Stimulated activated CD8-positive, alpha-beta memory T cell treated with anti-CD3 and anti-CD28 coated beads, Interleukin-4, amount 100 ng/mL, for 24 hours (primary cell): Measurements from ENCODE around the gene MUC5AC.

ENCODE experiments used
- DNase-seq: peaks from one replicate; pipeline ENCODE4 v3.0.0-alpha.2; 2020; ENCODE audit warnings: low read depth

The MUC5AC gene

DNA sequence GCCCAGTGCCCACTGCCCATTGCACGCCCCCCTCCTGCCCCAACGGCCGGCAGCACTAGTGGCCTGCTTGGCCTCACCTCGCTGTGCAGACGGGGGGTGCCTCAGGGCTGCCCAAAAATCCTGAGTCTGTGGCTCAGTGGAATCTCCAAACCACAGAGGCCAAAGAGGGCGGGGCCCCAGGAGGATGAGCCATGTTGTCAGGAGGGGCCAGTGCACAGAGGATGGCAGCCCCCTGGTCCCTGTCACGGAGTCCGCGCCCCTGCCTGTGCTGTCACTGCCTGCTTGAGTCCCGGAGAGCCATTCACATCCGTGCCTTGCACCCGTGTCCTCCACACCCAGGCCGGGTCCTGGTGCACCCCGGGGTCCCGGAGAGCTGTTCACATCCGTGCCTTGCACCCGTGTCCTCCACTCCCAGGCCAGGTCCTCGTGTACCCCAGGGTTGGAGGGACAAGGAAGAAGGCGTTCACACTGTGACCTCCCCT is 36.4 kb upstream of the MUC5AC start:
- DNase-seq, result no peak

DNA sequence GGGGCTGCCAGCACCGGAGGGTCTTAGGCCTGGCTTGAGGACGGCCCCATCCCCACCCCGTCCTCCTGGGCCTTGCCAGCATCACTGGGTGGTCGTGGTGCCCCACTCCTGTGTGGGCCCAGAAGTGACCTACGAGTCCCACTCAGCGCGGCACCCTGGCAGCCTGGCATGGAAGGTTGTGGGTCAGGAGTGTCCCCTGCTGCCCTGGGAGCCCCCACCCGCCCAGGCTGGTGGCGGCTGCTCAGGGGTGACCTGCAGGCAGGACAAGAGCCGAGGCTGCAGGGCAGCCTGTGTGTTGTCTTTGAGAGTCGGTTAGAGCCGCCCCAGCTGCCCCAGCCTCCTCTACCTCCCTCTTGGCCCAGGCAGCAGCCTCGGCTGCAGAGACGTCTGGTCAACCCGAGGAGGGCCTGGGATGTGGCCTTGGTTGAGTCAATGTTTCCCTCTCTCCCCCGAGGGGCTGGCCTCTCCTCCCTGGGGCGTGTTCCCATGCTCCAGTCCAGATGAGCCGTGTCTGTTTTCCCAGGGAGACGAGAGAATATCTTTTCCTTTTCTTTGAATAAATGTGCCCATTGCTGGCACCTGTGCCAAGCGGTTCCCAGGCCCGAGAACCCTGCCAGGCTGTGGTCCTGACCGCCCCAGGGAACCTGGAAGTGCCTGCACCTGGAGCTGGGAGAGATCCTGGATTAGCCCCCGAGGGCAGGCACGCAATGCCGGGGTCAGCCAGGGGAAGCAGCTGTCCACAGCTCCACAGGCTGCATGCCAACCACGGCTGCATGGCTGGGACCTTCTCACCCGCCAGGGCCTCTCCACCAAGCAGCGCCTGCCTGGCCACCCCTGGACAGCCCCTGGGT is 35.7 kb upstream of the MUC5AC start:
- no peak for DNase-seq

DNA sequence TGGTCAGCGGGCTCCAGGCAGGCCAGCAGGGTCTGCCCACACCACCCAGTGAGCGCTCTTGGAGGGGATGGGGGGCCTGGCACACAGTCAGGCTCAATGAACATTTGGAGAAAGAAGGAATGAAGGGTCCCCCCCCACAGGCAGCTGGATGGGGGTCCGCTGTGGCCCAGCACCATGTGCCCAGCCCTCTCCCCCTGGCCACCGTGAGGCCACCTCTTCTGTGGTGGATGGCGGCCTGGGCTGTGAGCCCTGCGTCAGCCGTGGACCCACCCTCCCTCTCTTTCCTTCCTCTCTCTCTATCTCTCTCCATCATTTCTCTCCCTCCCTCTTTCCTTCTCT is 35.1 kb upstream of the MUC5AC start:
- DNase-seq, result no peak

DNA sequence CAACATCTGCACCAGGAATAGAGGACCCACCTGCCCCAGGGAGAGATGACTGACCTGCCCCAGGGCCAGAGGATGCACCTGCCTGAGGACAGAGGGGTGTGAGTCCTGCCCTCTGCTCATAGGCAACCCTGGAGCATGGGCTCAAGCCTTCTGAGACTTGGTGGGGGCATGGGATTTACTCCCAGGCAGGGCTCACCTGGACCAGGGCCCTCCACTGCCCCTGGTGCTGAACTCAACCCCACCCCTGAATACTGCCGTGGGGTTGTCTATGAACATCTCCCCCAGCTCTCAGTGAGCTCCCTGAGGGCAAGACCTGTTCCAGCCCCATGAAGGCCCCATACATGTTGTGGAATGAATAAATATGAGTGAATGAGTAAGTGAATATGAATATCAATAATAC is 33.8 kb upstream of the MUC5AC start:
- no peak for DNase-seq

DNA sequence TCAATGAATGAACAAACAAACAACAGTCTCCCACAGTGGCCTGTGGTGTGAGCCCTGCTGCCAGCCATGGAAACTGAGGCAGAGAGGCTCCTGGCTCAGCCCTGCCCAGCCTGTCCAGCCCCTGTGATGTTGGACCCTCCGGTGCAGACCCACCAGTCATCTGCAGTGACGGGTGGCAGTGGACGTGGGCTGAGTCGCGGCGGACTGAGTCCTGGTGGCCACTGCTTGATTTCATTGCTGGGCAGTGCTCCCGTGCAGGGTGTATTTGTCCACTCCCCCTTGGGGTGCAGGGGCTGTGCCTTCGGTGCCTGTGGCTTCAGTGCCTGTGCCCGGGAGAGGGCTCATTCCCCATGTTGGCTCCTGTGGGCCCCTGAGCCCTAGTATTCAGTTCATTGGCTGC is 31.9 kb upstream of the MUC5AC start:
- DNase-seq, result no peak

DNA sequence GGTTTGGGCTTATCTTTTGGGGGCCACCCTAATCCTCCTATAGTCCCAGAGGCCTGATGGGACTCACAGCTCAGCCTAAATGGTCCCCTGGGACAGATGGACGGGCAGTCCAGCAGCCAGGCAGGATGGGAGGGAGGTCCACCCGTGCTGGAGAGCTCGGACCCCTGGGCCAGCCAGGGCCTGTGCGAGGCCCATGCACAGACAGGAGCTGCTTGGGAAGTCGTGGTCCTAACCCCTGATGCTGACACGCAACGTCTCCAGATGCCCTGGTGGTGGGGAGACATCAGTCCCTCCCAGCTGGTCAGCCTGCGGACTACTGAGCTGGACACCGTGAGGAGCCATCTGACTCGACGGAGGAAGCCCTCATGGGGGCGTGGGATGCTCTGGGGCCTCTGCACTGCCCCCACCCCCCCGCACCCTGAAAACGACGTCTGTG is 31.2 kb upstream of the MUC5AC start:
- DNase-seq, result no peak

DNA sequence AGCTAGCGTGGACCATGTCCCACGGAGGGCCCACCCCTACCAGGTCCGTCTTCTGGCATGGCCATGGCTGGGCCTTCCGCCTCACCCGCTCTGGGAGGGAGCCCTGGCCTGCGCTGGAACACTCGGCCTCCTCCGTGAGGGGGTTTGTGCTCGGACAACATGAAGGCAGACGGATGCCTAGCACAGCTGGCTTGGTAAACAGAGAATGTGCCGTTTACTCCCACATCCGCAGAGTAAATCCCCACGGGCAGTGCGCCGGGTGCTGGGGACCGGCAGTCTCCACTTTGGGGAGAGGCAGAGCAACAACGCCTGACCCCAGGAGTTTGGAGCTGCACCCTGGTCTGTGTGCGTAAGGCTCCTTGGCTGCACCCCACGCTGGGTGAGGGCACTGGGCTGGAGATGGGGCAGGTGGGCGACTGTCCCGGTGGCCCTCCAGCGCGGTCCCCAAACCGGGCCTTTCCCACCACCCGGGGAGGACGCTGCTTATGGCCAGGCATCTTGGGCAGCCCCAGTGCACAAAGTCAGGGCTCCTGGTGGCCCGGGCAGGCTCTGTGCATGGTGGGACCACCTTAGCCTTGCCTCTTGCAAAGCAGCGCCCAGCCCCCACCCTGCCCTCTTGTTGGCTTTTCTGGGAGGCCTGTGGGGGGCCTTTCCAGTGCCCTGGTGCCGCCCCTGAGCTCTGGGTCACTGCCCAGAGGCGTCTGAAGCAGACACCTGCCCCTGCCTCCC is 30.7 kb upstream of the MUC5AC start:
- DNase-seq, result no peak

DNA sequence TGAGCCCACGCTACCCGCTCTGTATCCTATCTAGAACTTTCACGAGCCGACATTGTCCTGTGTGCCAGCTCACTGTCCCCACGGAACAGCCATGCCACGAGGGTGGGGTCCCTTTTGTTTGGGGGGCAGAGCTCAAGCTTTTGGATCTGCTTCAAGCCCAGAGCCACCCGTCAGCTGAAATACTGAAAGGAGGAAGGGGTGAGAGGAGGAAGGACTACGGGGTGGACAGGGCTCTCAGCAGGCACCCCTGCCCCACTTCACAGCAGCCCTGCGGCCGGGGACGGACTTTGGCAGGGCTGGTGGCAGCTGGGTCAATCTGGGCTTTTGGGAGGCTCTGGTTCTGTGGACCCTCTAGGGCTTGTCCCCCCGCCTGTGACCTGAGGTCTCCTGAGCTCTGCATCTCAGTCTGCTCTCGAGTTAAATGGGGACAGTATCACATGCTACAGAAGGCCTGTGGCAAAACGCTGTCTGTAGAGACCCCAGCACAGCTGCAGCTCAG is 30.0 kb upstream of the MUC5AC start:
- no peak for DNase-seq

DNA sequence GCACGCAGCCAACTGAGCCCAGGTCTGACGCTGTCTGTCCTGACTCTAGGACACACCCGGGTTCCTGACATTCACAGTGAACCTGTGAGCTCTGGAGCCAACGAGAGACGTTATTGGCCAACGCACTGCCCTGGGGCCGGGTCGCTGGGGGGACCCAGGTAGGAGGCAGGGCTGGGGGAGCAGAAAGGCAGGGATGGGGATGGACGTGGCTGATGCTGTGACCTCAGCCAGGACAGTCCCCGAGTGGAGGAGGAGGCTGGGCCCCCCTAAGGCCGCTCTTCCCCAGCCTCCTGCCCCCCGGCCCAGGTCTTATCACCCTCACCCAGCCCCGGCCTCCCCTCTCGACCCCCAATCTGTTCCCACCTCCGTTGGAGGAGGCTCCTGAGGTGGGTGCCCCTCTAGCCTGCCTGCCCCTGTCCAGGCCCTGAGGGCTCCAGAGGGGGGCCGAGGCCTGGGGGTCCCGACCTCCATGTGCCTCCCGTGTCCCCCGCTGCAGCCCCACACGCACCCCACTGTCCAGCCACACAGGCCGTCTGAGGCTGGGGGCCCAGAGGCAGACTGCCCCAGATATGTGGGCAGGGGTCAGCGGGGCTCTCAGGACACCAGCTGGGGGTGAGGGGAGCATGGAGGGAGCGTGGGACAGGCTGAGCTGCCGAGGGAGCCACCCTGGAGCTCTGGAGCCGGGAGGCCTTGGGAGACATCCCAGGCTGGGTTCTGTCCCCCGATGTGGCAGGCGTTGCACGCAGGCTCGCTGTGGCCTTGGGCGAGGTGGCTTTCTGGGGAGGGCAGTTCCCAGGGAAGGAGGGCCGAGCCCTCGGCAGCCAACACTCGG is 29.2 kb upstream of the MUC5AC start:
- no peak for DNase-seq

DNA sequence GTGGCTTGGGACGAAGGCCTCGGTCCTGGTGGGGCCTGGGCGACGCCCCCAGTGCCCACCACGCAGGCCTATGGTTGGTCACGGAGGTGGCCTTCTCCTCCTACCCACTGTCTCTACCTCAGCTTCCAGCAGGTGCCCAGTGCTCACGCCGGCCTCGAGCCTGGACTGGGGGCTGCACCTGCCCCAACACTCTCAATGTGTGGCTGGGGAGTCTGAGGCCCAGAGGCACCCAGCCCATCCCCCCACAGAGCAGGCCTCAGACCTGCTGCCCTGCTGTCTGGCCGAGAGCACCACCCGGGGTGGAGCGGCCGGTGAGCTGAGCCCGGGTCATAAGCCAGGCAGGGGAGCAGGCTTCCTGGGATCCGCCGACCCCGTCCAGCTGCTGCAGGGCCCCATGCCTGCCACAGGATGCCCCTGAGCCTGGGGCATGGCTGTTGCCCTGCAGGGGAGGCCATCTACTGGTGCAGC is 28.6 kb upstream of the MUC5AC start:
- DNase-seq, result no peak

DNA sequence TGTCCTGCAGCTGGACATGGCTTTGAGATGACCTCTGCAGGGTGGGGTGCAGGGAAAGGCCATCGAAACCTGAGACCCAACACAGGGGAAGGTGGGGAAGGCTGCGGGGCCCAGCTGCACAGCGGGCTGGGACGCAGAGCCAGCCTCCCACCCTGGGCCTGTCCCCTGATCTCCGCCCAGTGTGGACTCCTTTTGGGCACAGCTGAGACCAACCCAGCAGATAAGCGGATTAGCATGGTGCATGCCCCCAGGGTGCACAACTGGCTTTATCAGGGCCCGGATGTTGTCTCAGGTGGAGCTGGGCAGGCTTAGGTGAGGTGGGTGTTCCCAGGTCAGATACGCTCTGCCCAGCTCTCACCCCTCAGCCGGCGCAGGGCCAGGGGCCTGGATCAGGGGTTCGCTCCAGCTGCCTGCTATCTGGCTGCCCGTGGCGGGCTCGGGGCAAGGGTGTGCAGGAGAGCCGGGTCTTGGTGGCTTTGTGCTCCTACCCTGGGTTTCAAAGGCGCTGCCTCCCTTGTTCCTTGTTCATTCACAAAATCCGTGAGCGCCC is 28.1 kb upstream of the MUC5AC start:
- DNase-seq, result no peak

DNA sequence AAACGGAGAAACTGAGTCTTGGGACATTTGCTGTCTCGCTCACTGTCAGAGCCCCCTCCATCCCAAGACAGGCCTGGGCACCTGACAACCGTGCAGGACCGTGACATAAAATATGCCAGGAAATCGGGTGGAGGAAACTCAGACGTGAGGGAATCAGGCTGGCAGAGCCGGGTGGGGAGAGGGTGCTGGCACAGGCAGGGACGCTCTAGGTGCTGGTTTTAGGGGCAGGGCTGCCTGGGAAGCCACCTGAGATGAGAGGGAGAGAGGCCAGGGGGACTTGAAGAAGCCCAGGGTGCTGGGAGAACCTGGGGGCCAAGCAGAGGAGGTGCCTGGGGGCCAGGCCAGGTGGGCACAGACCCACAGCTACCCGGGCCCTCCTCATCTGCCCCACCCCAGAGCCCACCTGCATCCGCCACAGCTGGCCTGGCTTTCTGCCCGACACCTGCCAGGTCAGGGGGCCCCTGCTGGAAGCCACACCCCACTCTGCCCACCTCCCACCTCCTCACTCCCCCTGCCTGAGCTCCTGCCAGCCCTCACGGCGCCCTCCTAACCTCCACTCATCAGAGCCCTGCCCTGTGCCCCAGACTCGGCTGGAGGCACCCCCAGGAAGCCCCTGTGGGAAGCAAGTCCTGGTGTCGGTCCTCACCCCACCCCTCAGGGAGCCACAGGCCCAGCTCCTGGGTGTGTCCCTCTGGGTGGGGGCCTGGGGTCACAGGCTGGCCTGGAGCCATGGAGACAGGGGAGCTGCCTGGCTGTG is 27.3 kb upstream of the MUC5AC start:
- DNase-seq, result no peak

DNA sequence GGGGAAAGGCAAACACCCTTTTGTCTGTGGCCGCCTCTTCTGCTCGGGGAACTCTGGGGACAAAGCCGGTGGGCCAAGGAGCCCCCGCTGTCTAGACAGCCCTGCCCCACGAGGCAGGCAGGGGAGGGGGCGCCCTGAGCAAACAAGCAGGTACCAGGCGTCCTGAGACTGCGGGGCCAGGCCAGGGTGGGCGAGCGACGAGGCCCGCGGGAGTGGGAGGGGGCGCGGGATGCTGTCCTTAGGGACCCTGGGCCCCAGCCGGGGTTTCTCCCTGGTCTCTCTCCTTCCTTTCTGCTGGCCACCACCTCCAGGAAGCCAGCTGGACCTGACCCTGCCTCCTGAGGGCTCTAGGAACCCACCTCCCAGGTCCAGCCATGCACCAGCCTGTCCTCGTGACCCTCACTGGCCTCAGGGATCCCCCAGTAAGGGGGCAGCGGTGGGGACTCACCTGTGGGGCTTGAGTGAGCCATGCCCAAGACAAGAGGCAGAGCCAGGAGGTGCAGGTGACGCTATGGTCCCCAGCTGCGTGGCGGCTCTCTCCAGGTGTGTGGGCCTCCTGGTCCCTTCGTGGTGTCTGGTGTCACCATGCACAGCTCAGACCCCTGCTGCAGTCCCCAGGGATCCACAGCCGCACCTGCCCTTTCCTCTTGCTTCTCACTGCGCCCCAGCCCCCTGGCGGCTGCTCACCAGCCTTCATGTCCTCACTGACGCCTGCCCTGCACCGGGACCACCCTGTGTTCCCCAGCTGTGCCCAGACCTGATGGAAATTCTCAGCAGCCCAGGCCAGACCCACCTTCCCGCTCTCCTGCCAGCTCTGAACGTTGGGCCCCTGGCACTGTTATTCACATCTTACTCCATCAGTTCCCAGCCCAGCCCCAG is 26.5 kb upstream of the MUC5AC start:
- DNase-seq, result no peak

DNA sequence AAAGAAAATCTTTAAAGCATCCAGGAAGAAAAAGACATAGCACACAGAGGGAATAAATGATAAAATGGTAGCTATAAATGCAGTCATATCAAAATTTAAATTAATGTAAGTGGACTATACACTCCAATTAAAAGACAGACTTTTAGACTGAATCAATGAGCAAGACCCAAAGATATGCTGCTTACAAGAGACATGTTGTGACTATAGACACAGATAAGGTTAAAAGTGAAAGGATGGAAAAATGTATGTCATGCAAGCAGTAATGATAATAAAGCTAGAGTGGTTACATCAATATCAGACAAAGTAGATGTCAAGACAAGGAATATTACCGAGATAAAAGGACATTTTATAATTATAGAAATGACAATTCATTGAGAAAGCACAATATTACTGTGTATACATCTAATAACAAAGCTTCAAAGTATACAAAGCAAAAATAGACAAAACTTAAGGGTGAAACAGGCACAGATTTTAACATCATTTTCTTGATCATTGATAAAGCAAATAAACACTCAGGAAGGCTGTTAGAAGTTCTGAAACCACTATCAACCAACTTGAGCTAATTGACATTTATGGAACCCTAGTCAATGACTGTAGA is 22.8 kb upstream of the MUC5AC start:
- DNase-seq, result no peak

DNA sequence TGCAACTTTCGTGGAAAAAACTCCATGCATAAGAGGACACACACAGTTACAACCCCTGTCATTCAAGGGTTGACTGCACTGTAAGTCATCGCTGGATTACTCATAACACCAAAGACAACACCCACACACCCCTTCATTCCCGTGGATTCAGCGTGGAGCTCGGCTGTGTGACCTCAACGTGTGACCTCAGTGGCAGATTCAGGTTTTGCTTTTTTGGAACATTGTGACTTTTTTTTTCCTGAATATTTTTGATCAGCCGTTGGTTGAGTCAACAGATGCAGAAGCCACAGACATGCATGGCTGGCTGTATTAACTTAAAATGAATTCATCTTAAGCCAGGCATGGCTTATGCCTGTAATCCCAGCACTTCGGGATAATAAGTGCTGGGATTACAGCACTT is 19.7 kb upstream of the MUC5AC start:
- DNase-seq, result no peak

DNA sequence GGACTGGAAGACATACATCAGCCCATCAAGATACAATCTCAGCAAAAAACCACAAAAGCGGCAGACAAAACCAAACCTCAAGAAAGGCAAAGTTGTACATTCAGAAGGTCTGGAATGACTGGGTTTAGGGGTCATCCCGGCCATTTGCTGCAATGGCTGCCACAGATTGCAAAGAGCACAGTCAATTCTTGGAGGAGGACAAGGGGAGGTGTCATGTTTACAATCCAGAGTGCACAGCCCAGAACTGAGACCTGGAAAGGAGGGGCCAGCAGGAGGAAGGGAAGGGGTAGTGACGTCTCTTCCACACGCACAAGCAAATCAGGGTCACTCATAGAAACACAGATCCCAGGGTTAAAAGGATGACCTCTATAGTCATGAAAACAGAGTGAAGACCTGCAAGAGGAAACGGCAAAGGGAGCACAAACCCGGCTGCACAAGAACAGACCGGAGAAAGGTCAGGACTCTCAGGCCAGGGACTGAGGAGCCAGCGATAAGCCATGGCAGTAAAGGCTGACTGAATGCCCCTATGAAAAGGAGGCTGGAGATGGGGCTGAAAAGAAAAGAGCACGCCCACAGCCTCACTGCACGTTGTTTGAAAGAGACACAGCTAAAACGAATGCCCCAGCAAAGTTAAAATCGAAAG is 18.2 kb upstream of the MUC5AC start:
- DNase-seq, result no peak

DNA sequence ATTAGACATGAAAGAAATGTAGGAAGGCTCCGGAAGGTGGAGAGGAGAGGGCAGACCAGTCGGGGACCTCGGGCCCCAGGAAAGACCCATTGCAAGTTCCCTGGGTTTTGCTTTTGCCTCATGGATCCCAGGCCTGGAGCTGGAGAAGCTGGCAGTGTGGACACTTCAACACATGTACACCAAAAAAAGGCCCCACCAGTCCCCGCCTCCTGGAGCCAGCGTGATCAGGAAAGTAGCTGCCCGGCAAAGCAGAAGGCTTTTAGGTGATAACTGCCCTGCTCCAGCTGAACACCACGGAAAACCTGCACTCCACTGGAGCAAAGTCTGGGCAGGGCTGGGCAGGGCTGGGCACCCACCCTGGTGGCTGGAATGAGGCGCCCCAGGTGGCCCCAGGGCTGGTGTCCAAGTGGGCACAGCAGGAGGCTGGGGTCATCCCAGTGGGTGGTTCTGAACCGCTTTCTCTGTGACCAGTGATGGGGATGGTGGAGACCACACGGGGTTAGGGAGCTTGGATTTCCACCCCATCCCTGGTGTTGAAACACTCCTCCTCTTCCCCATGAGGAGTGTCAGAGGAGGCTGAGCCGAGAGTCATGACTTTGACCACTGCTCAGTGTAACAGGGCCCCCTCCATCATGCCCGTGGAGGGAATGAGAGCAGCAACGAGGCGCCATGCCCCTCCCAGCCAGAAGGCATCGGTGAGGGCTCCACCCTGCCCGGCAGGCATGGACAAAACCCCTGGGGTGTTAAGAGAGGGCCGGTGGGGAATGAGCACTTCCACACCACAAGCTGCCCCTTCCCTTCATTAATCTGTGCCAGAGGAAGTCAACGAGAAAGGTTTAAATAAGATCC is 16.9 kb upstream of the MUC5AC start:
- DNase-seq, result no peak

DNA sequence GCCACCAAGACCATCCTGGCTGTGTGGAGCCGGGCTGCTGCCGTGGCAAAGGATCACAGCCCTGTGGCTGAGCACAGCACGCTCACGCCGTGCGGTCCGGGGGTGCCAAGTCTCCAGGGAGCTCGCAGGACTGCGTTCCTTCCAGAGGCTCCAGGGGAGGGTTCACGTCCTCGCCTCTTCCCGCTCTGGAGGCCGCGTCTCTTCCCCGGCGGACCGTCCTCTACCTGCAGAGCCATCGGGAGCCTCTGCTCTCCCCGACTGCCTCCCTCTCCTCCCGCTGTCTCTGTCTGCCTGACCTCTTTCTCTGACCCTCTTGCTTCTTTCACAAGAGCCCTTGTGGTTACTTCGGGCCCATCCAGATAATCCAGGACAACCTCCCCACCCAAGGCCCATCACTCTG is 11.4 kb upstream of the MUC5AC start:
- no peak for DNase-seq
